ENCODE data around the gene ACTBL2.
"Not testable (repeated sequence)": the region's sequence is repeated elsewhere in the genome, so short reads cannot be mapped to it uniquely, and the experiment has no call there.

GRCh38 chr5:57518415-57518814 lies 35.8 kb upstream of the ACTBL2 start:
- not testable (repeated sequence) for TF ChIP-seq CTCF, POLR2A (IDR thresholded peaks at IDR 0.05)

Measured in thyroid gland (tissue), 4 donors.